Measurements from ENCODE around the gene CNNM1. TPM values are rescaled to one million over a fixed set of nuclear protein-coding genes. Genes with fewer than 3 reads are reported as not detected.

Gene CNNM1
- total RNA-seq, 1 experiment from 2014 or later: not detected

GRCh38 chr10:99393683-99394082 lies 64.5 kb downstream of the CNNM1 start:
- no peaks in the 10 kb centered on the region for H4K20me1 ChIP-seq (ENCODE audit: insufficient read depth)
- H3K9me2 ChIP-seq (ENCODE audit: insufficient read depth): no peaks in the 10 kb centered on the region
- peaks cover 15 to 31% of the 10 kb centered on the region in 2 experiments; a peak in 3 of 4 replicates for H3K4me1 ChIP-seq (ENCODE audit: control insufficient read depth in 1 of 2, insufficient read depth in 2 of 2, low read length in 2 of 2)
- no TSS peak for BruUV-seq (replicated peaks)
- CTCF ChIA-PET: interaction anchor here (1.6 to 1.8 kb wide), 3 partner anchors 38 to 265 kb away, joined by 3 to 10 read pairs (median 5); partner anchors contain the start of genes ENTPD7 and GOT1
- ATAC-seq (no peak), DNase-seq (ENCODE audit: low read depth, low spot score) (no peak)
- no peak overlapping the region for H2AFZ ChIP-seq (ENCODE audit: low read depth, low read length, poor library complexity, severe bottlenecking)
- RAD21 ChIA-PET (ENCODE audit: low non-redundant PET in 1 of 2, low total read pairs in 2 of 2, uncharacterized antibody in 2 of 2, unreplicated experiment in 2 of 2): no interaction called here
- POLR2A ChIA-PET: interaction anchor here (1.1 kb wide), 1 partner anchor 36 kb away, joined by 4 read pairs; the partner anchor contains the start of gene GOT1
- H3K4me3 ChIP-seq (replicated peaks in 1 of 2; ENCODE audit: low read depth in 1 of 2, low read length in 2 of 2): no peak overlapping the region
- no peaks in the 10 kb centered on the region for H3K79me2 ChIP-seq (ENCODE audit: insufficient read depth, low read length)
- H3K27me3 ChIP-seq (ENCODE audit: insufficient read depth, low read length): peaks cover 8% of the 10 kb centered on the region
- H3K4me2 ChIP-seq (ENCODE audit: low read length): no peak overlapping the region
- no peak overlapping the region for H3K9ac ChIP-seq (ENCODE audit: low read length)
- intact Hi-C loops (cut with micrococcal nuclease): loop anchor here (2.0 to 5.0 kb wide), 3 partner anchors 39 to 319 kb away; no protein-coding TSS in a partner anchor
- H3K27ac ChIP-seq (ENCODE audit: low read depth, low read length): no peak overlapping the region
- H3K36me3 ChIP-seq (ENCODE audit: control insufficient read depth in 1 of 2, insufficient read depth in 2 of 2, low read length in 2 of 2): peaks cover 10 to 16% of the 10 kb centered on the region in 2 experiments; a peak in 3 of 4 replicates
- no peaks in the 10 kb centered on the region for H3K9me3 ChIP-seq (ENCODE audit: control insufficient read depth in 1 of 2, insufficient read depth in 1 of 2, low read depth in 1 of 2, low read length in 2 of 2)
- TF ChIP-seq EGR1 (IDR thresholded peaks at IDR 0.05; ENCODE audit: low read depth): no peak
- TF ChIP-seq JUND (IDR thresholded peaks at IDR 0.05): 0 out of 2 replicates have a peak, but pooled peaks have one; percentile 3

- POLR2A ChIA-PET: interaction anchor here (1.1 kb wide), 1 partner anchor 36 kb away, joined by 4 read pairs; the partner anchor contains the start of gene GOT1
- no peak overlapping the region for H3K27ac ChIP-seq (ENCODE audit: low read depth, low read length)
Observed at GRCh38 chr10:99394256-99394655, 65.1 kb downstream of the CNNM1 start.

More at GRCh38 chr10:99394256-99394655, 65.1 kb downstream of the CNNM1 start:
- Histone ChIP-seq H3K4me1 (ENCODE audit: control insufficient read depth in 1 of 2, insufficient read depth in 2 of 2, low read length in 2 of 2) (peaks cover 15 to 31% of the 10 kb centered on the region in 2 experiments; a peak in 3 of 4 replicates), H3K9ac (ENCODE audit: low read length) (no peak overlapping the region), H3K9me2 (ENCODE audit: insufficient read depth) (no peaks in the 10 kb centered on the region), H3K9me3 (ENCODE audit: control insufficient read depth in 1 of 2, insufficient read depth in 1 of 2, low read depth in 1 of 2, low read length in 2 of 2) (no peaks in the 10 kb centered on the region), H3K79me2 (ENCODE audit: insufficient read depth, low read length) (no peaks in the 10 kb centered on the region), H3K27me3 (ENCODE audit: insufficient read depth, low read length) (peaks cover 8% of the 10 kb centered on the region), H3K36me3 (ENCODE audit: control insufficient read depth in 1 of 2, insufficient read depth in 2 of 2, low read length in 2 of 2) (peaks cover 16 to 19% of the 10 kb centered on the region in 2 experiments), H3K4me2 (ENCODE audit: low read length) (no peak overlapping the region), H4K20me1 (ENCODE audit: insufficient read depth) (no peaks in the 10 kb centered on the region), H3K4me3 (replicated peaks in 1 of 2; ENCODE audit: low read depth in 1 of 2, low read length in 2 of 2) (no peak overlapping the region), H2AFZ (ENCODE audit: low read depth, low read length, poor library complexity, severe bottlenecking) (no peak overlapping the region)
- DNase-seq (ENCODE audit: low read depth, low spot score) (no peak), ATAC-seq (no peak)
- RAD21 ChIA-PET (ENCODE audit: low non-redundant PET in 1 of 2, low total read pairs in 2 of 2, uncharacterized antibody in 2 of 2, unreplicated experiment in 2 of 2): no interaction called here
- no TSS peak for BruUV-seq (replicated peaks)
- intact Hi-C loops (cut with micrococcal nuclease): loop anchor here (5.0 kb wide), 2 partner anchors 203 to 318 kb away; no protein-coding TSS in a partner anchor
- CTCF ChIA-PET: no interaction called here
- TF ChIP-seq POLR2AphosphoS5 (IDR thresholded peaks at IDR 0.05; ENCODE audit: low read depth, low read length) (no peak; the same call in 1 of the 2 replicates), SIN3A (IDR thresholded peaks at IDR 0.05; ENCODE audit: low read depth) (no peak), ZBTB33 (IDR thresholded peaks at IDR 0.05; ENCODE audit: extremely low read depth, insufficient replicate concordance, low read length) (no peak), REST (IDR thresholded peaks at IDR 0.05; ENCODE audit: low read depth) (no peak), SP1 (IDR thresholded peaks at IDR 0.05; ENCODE audit: low read depth) (no peak), ATF3 (IDR thresholded peaks at IDR 0.05) (no peak), RAD21 (IDR thresholded peaks at IDR 0.05; ENCODE audit: low read depth) (no peak), ZFX (IDR thresholded peaks at IDR 0.05) (no peak), CEBPB (IDR thresholded peaks at IDR 0.05; ENCODE audit: low read depth) (no peak), FOSL1 (IDR thresholded peaks at IDR 0.05; ENCODE audit: low read depth) (no peak), EGR1 (IDR thresholded peaks at IDR 0.05; ENCODE audit: low read depth) (no peak), TCF7L2 (IDR thresholded peaks at IDR 0.05; ENCODE audit: borderline replicate concordance, extremely low read depth, insufficient read depth, insufficient read length) (no peak)
